ENCODE results near the gene DUSP12.

GRCh38 chr1:161730050-161730564, 19.5 kb upstream of the DUSP12 start:
- TF ChIP-seq EZH2 (IDR thresholded peaks at IDR 0.05; ENCODE audit: insufficient read depth, poor library complexity, severe bottlenecking) (no peak), EZH2phosphoT487 (IDR thresholded peaks at IDR 0.05; ENCODE audit: insufficient read depth, low read depth) (no peak)
